Left ventricle myocardium superior (tissue), 1 donor: ENCODE results near the gene MMP19. TPM values are rescaled to one million over a fixed set of nuclear protein-coding genes. Genes with fewer than 3 reads are reported as not detected.

Experiments
- ATAC-seq: fragments of 200-7000 bp; cut with Tn5 transposase; one replicate; pipeline ENCODE4 v1.9.1; 2020; ENCODE audit warnings: mild to moderate bottlenecking, moderate library complexity
- DNase-seq: peaks from one replicate; pipeline ENCODE4 v3.0.0-alpha.2; 2020
- intact Hi-C: fragments of 100-400 bp; cut with micrococcal nuclease; formaldehyde crosslinking; loops from one replicate; pipeline ENCODE4 v1.11.0; 2022
- total RNA-seq: library from RNA; stranded (reverse); fragmentation: NEBNext Ultra II Directional; extraction: Animal tissue kit (Norgen Biotek cat#: 25700); gene quantifications from one replicate; pipeline ENCODE4 v1.2.1, GENCODE V29; 2021
- donor health status: DM: no; HTN: yes; CAD: no; lungs with severe emphysema.

The MMP19 gene
- total RNA-seq, 1 donor from 2014 or later: 2.1 TPM

DNA sequence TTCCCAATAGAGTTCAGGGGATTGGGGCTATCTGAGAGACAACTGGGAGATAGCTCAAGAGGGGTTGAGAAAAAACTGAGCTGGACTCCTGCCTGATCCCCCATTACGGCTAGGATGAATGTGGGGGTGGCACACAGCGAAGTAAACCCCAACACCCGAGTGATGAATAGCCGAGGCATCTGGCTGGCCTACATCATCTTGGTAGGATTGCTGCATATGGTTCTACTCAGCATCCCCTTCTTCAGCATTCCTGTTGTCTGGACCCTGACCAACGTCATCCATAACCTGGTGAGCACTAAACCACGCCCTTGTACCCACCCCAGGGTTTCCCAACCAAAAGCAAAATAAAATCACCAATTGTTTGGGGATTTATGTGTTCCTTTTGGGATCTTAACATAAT is 23.9 kb downstream of the MMP19 start:
- DNase-seq: no peak
- ATAC-seq: no peak
- intact Hi-C loops: no loop called here

- peak; percentile 61 for ATAC-seq
- intact Hi-C loops: no loop called here
- no peak for DNase-seq
Measured at GRCh38 chr12:55818140-55818728, 24.5 kb downstream of the MMP19 start.

DNA sequence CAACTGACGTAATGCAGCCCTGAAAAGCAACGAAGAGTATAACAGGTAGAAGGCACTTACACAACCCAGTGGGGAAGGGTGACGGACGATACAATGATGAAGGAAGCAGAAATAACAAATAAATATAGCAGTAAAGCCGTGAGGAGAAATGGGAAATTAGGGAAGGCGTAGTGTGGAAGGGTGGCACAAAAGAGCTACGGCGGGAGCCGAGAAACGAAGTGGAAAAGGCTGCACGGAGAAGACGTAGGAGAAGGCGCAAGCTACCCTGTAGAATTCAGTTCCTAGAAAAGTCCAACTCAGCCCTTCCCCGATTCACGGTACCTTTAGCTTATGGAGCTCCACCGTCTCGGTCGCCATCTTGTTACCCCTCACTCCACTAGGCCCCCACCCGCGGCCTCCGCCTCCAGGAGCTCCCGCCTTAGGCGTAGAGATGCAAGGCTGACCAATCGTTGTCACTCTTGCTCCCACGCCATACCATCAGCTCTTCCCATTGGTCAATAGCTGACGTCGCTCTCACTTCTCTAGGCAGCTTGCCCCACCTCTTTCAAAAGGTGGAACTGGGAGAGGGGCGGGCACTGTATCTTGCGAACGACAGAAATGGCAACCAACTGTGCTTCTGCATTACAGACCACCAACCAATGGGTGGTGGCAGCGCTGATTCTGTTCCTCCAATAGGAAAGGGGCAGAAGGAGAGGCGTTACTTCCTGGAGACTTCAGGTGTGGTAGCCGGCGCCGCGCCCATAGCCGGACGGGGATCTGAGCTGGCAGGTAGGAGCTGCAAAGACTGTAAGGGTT is 25.2 kb downstream of the MMP19 start, which contains the start of the genes ORMDL2 and SARNP:
Gene ORMDL2 (plus strand): TSS at position 697 of the 795 bp plus-strand sequence. CDS start 959 bp downstream, outside the sequence.
Gene SARNP (minus strand): TSS at position 380 of the 795 bp plus-strand sequence. CDS start 23 bp downstream, at position 357.
- peak; percentile 98 for ATAC-seq
- DNase-seq: peak; percentile 96
- intact Hi-C loops: no loop called here

DNA sequence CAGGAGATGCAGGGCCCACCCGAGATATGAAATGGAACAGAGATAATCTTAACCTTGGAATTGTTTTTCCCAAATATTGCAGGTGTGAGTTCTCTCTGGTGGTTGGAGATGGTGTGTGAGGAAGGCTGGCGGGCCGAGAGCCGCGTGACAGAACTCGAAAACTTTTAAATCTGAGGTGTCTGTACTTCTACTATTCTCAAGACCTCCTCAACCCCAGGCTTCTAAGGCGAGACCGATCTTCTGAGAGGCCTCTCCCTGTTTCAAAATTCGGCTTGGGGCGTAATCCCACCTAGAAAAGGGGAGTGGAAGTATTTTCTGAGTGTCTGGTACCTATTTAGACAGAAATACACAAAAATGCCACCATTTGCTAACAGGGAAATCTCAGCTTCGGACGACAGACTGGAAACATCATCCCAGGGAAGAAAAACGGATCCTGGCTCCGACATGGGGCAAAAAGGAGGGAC is 25.8 kb downstream of the MMP19 start:
- DNase-seq: no peak
- ATAC-seq: no peak
- intact Hi-C loops: no loop called here

GRCh38 chr12:55815473-55815872 is 27.3 kb downstream of the MMP19 start:
- no peak for ATAC-seq
- DNase-seq: no peak
- intact Hi-C loops: no loop called here

GRCh38 chr12:55814257-55814656 is 28.5 kb downstream of the MMP19 start:
- intact Hi-C loops: no loop called here
- DNase-seq (no peak), ATAC-seq (no peak)

GRCh38 chr12:55812088-55812487 is 30.6 kb downstream of the MMP19 start:
- no peak for DNase-seq
- intact Hi-C loops: no loop called here
- ATAC-seq: no peak

DNA sequence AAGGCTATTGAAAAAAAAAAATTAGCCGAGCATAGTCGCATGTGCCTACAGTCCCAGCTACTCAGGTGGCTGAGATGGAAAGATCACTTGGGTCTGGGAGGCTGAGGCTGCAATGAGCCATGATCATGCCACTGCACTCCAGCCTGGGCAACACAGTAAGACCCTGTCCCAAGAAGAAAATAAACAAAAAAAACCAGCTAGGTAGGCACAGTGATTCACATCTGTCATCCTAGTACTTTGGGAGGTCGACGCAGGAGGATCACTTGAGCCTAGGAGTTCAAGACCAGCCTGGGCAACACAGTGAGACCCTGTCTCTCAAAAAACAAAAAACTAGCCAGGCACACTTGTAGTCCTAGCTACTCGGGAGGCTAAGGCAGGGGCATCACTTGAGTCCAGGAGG is 33.5 kb downstream of the MMP19 start:
- ATAC-seq: no peak
- intact Hi-C loops: no loop called here
- no peak for DNase-seq

GRCh38 chr12:55806982-55807381 is 35.8 kb downstream of the MMP19 start:
- ATAC-seq (no peak), DNase-seq (no peak)
- intact Hi-C loops: no loop called here

DNA sequence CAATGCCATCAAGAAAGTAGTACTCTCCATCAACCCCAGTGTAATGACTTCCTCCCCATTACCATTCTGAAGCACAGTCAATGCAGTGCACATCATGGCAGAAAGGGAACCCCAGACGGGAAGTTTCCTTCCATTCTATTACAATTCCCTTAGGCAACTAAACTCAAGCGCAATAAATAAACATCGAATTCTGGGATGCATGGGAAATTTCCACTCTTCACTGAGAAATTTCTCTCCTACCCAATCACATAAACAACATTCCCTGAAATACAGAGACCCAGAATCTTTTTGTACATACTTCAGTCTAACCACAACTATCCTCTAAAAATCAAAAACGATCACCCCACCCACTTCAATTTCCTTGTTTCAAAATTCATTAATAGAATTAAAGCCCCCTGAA is 45.2 kb downstream of the MMP19 start:
- no peak for DNase-seq
- intact Hi-C loops: no loop called here

GRCh38 chr12:55797068-55797467 is 45.7 kb downstream of the MMP19 start:
- ATAC-seq (peak; percentile 39), DNase-seq (no peak)
- intact Hi-C loops: no loop called here

More for the DNA sequence above, 45.2 kb downstream of the MMP19 start:
- no peak for ATAC-seq

GRCh38 chr12:55795950-55796349 is 46.8 kb downstream of the MMP19 start:
- DNase-seq (no peak), ATAC-seq (no peak)
- intact Hi-C loops: no loop called here

- ATAC-seq (no peak), DNase-seq (no peak)
- intact Hi-C loops: no loop called here
Measured at GRCh38 chr12:55789893-55790292, 52.8 kb downstream of the MMP19 start.

GRCh38 chr12:55789171-55789570 is 53.6 kb downstream of the MMP19 start:
- ATAC-seq: no peak
- intact Hi-C loops: no loop called here

GRCh38 chr12:55788546-55788945 is 54.2 kb downstream of the MMP19 start:
- intact Hi-C loops: no loop called here
- DNase-seq: no peak

More at GRCh38 chr12:55789171-55789570, 53.6 kb downstream of the MMP19 start:
- DNase-seq: no peak

More at GRCh38 chr12:55788546-55788945, 54.2 kb downstream of the MMP19 start:
- ATAC-seq: no peak

Other genes with a start within 250 kb of the MMP19 start
- not detected for gene OR10P1, start 206.0 kb downstream of the MMP19 start, total RNA-seq
- gene ITGA7, start 135.0 kb downstream of the MMP19 start, total RNA-seq: 488 TPM
- 124 TPM for gene BLOC1S1, start 126.9 kb downstream of the MMP19 start, total RNA-seq
- 13.5 TPM for gene RDH5, start 122.5 kb downstream of the MMP19 start, total RNA-seq
- 733 TPM for gene CD63, start 113.9 kb downstream of the MMP19 start, total RNA-seq
- 8.9 TPM for gene GDF11, start 99.8 kb downstream of the MMP19 start, total RNA-seq
- 51.6 TPM for gene SARNP, start 25.2 kb downstream of the MMP19 start, total RNA-seq
- gene ORMDL2, start 24.9 kb downstream of the MMP19 start, total RNA-seq: 15.7 TPM
- 20.3 TPM for gene DNAJC14, start 13.3 kb downstream of the MMP19 start, total RNA-seq
- 16.2 TPM for gene PYM1, start 85.0 kb upstream of the MMP19 start, total RNA-seq
- 6.9 TPM for gene DGKA, start 88.2 kb upstream of the MMP19 start, total RNA-seq
- gene PMEL, start 123.1 kb upstream of the MMP19 start, total RNA-seq: 0.57 TPM
- gene CDK2, start 123.9 kb upstream of the MMP19 start, total RNA-seq: 8.4 TPM
- 128 TPM for gene RAB5B, start 131.1 kb upstream of the MMP19 start, total RNA-seq
- gene SUOX, start 154.3 kb upstream of the MMP19 start, total RNA-seq: 27.9 TPM
- gene IKZF4, start 178.1 kb upstream of the MMP19 start, total RNA-seq: 7.5 TPM
- gene RPS26, start 199.0 kb upstream of the MMP19 start, total RNA-seq: 41.0 TPM
- gene ERBB3, start 237.2 kb upstream of the MMP19 start, total RNA-seq: 2.9 TPM